Left ventricle myocardium superior (tissue), 1 donor: ENCODE measurements around the gene ZBTB4. TPM values are rescaled to one million over a fixed set of nuclear protein-coding genes. Genes with fewer than 3 reads are reported as not detected.

Experiments
- ATAC-seq: fragments of 200-7000 bp; cut with Tn5 transposase; one replicate; pipeline ENCODE4 v1.9.1; 2020; ENCODE audit warnings: mild to moderate bottlenecking, moderate library complexity
- DNase-seq: peaks from one replicate; pipeline ENCODE4 v3.0.0-alpha.2; 2020
- intact Hi-C: fragments of 100-400 bp; cut with micrococcal nuclease; formaldehyde crosslinking; loops from one replicate; pipeline ENCODE4 v1.11.0; 2022
- total RNA-seq: library from RNA; stranded (reverse); fragmentation: NEBNext Ultra II Directional; extraction: Animal tissue kit (Norgen Biotek cat#: 25700); gene quantifications from one replicate; pipeline ENCODE4 v1.2.1, GENCODE V29; 2021
- donor health status: DM: no; HTN: yes; CAD: no; lungs with severe emphysema.

ZBTB4 gene
- total RNA-seq, 1 donor from 2014 or later = 70.9 TPM

DNA sequence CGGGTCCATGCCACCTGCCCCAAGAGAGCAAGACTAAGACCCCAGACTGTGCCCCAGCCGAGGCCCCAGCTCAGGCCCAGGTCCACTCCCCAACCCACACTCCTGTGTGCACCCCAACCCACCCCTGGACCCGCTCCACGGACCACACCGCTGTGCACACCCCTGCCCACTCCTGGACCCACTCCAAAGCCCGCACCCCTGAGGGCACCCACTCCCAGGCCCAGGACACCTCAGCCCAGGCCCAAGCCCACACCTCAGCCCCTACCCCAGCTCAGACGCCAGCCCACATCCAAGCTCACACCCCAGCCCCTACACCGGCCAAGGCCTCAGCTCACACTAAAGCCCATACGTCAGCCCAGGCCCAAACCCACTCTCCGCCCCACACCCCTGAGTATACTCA lies 49.7 kb downstream of the ZBTB4 start:
- ATAC-seq (no peak), DNase-seq (no peak)
- intact Hi-C loops = no loop called here

DNA sequence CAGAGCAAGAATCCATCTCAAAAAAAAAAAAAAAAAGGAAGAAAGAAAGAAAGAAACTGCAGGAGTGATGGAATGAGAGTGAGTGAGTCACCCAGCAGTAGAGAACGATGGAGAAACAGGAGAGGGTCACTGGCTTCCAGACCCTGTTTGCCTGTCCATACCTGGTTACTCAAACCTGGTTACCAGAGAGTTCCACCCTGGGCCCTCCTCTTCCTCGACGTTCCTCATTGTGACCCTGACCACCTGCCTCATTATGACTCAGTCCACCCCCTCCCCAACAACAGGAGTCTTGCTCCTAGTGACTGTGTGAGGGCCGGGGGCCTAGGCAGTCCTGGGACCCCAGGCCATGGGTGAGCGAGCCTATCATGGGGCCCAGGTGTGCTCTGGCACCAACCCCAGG lies 50.9 kb downstream of the ZBTB4 start, which contains the start of gene SPEM3:
Gene SPEM3, plus strand, starts transcription at position 301 of the 400 bp plus-strand sequence. Its CDS starts 46 bp downstream, at position 347.
- intact Hi-C loops = no loop called here
- no peak for DNase-seq
- no peak for ATAC-seq

DNA sequence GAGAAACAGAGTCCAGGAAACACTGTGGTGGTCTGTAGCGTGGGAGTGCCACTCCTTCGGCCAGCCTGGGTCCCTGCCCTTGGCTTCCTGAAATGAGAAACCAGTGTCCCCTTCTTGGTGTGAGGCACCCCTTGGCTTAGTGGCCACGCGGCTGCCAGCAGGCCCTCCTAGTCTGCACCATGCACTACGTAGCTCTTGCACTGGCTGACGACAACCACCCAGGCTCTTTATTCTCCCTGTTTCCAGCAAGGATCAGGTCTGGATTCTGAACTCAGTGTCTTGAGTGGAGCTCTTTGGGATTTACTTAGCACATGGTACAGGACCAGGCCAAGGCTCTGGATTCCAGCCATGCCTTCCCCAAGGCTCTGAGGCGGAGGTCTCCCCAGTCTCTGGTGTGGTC lies 51.9 kb downstream of the ZBTB4 start:
- ATAC-seq (no peak), DNase-seq (no peak)
- intact Hi-C loops = no loop called here

DNA sequence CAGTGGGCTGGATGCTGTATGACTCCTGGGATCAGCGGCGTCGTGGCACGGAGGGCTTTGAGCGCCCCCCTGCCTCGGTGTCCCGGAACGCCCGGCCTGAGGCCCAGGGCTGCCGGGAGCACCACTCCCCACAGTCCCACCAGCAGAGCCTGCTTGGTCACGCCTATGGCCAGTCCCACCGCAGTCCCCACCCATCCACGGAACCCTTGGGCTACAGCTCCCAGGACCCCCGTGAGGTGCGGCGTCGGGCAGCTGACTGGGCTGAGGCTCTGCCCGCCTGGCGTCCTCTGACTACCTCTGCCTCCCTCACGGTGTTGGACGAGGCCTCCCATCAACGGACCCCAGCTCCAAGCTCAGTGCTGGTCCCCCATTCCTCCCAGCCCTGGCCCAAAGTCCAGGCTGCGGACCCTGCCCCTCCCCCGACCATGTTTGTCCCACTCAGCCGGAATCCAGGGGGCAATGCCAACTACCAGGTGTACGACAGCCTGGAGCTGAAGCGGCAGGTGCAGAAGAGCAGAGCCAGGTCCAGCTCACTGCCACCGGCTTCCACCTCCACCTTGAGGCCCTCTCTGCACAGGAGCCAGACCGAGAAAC lies 52.4 kb downstream of the ZBTB4 start:
- intact Hi-C loops = no loop called here
- DNase-seq = no peak
- ATAC-seq = no peak

DNA sequence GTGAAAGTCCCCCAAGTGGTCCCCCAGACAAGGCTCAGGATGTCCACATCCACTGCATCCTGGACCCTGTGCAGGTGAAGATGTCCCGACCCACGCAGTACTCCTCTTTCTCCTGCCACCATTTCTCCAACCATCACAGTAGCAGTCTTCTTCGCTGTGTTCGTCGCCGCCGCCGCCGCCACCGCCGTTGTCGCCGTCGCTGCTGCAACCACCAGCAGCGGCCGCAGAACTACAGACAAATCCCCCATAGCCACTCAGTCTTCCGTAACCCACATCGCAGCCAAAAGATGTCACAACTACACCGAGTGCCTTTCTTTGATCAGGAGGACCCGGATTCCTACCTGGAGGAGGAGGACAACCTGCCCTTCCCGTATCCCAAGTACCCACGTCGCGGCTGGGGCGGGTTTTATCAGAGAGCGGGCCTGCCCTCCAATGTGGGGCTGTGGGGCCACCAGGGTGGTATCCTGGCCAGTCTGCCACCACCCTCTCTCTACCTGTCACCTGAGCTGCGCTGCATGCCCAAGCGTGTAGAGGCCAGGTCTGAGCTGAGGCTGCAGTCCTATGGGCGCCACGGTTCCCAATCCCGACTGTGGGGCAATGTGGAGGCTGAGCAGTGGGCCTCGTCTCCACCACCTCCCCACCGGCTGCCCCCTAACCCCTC lies 53.1 kb downstream of the ZBTB4 start:
- ATAC-seq (no peak), DNase-seq (no peak)

DNA sequence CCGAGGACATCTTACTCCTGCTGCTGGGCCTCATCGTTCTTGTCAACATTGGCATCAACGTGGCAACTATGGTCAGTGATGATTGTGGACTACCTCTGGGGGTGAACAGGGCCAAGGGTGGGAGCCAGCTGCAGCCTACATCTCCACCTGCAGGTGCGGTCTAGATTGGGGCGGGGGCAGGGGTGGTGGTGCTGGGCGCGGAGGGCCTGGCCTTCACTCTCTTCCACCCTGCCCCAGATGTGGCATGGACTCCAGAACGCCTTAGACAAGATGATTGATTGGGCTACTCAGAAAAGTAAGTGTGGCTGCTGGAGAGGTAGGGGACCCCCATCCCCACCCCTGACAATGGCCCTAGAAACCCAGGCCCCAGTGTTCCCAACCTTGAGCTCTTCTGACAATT lies 53.7 kb downstream of the ZBTB4 start:
- DNase-seq = no peak
- ATAC-seq = no peak
- intact Hi-C loops = no loop called here

More for the DNA sequence above, 53.1 kb downstream of the ZBTB4 start:
- intact Hi-C loops = no loop called here

DNA sequence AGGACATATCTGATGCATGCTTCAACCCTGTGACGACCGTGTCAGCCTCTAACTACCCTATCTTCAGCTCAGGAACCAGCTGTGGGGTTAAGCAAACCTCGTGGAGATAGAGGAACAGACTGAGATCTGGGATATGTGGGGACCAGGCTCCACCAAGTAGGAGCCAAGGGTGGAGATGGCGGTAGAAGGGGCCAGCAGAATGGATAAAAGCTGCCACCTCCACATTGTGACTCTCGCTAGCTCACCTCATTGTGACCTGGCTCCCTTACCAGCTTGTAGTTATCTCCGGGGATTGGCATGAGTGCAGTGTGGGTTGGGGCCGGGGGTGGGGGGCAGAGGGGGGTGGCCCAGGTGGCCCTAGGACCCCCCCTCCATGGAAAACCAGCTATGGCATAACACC lies 54.1 kb downstream of the ZBTB4 start, which contains the start of gene SPEM2:
Gene SPEM2, plus strand, starts transcription at position 301 of the 400 bp plus-strand sequence. Its CDS starts 73 bp downstream, at position 374.
- ATAC-seq = no peak
- no peak for DNase-seq
- intact Hi-C loops = no loop called here

DNA sequence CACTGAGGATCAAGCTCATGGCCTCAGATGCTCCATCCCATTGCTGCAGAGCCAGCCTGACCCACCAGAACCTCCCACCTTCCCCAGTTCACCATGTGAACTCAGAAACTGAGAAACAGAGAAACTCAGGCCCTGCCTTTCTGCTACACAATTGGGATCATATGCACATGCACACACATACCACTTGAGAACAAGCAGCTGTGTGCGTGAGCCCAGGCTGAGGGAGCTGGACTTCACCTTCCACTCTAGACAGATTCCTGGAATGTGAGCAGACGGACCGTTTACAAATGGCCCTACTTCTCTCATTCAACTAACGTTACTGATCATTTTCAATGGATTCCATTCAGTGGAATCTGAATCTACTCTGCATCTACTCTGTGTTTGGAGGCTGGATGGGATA lies 55.8 kb downstream of the ZBTB4 start:
- ATAC-seq (no peak), DNase-seq (no peak)
- intact Hi-C loops = no loop called here

DNA sequence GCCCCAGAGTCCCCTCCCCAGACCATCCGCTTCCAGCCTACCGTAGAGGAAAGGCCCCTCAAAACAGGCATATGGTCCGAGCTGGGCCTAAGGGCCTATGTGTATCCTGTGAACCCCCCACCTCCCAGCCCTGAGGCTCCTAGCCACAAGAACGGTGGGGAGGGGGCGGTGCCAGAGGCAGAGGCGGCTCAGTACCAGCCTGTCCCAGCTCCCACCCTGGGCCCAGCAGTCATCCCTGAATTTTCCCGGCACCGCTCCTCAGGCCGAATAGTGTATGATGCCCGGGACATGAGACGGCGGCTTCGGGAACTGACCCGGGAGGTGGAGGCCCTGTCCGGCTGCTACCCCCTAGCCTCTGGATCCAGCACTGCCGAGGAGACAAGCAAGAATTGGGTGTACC lies 58.2 kb downstream of the ZBTB4 start:
- no peak for ATAC-seq
- DNase-seq = no peak

DNA sequence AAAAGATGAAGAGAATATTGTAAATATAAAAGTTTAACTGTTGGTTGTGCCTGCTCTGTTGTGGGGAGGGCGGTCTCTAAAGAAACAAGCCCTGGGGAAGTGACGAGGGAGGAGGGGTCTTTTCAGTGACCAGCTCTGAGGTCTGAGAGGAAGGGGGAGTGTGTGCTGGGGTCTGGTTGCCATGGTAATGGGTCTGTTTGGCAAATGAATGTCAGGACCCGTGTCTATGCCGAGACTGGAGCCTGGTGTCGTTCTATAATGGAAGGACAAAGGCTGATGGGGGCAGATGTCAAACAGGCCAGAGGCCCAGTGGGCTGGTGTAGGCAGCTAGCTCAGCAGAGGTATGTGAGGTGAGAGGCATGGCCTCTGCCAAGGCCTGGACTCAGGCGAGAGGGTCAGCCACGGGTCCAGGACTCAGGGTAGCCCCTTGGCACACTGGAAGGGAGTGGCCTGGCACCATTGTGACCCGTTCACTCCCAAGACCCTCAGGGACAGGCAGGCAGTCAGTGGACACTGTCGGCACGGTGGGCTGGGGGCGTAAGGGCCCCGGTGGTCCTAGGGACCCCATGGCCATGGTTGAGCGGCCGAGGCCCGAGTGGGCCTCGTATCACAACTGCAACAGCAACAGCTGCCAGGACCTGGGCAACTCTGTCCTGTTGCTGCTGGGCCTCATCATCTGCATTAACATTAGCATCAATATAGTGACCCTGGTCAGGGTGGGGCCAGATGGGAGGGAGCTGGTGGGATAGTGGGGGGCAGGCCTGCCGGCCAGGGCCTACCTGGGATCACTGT lies 59.4 kb downstream of the ZBTB4 start, which contains the start of gene SPEM1:
Gene SPEM1, plus strand, starts transcription at position 506 of the 792 bp plus-strand sequence. Its CDS starts 61 bp downstream, at position 567.
- intact Hi-C loops = no loop called here
- DNase-seq (no peak), ATAC-seq (no peak)

More for the DNA sequence above, 58.2 kb downstream of the ZBTB4 start:
- intact Hi-C loops = no loop called here

DNA sequence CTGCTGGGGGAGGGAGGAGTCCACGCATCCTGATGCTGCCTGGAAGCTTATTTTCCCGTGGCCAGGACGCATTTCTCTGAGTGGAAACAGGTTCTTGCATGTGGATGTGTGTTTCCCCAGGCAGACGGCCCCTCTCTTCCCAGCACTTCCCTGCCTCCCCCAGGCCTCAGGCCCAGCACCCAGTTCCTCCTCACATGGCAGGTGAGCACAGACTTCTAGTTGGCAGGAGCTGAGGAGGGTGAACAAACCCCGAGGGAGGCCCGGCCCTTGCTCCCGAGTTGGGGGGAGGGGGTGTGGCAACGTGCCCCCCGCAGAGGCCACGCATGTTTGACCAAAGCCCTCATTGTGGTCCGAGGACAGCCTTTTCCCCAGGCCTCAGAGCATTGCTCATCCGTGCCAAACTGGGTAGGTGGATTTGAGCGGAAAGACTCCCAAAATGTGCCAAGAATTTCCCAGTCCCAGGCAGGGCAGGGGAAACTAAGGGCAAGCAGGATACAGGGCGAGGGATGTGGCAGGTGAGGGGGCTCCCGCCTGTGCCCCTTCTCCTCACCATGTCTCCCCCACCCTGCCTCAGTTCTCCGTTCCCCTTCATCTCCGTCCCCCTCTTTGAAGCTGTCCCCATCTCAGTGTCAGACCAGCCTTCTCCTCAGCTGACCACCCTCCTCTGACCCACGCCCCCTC lies 60.8 kb downstream of the ZBTB4 start:
- DNase-seq (no peak), ATAC-seq (no peak)
- intact Hi-C loops = no loop called here

DNA sequence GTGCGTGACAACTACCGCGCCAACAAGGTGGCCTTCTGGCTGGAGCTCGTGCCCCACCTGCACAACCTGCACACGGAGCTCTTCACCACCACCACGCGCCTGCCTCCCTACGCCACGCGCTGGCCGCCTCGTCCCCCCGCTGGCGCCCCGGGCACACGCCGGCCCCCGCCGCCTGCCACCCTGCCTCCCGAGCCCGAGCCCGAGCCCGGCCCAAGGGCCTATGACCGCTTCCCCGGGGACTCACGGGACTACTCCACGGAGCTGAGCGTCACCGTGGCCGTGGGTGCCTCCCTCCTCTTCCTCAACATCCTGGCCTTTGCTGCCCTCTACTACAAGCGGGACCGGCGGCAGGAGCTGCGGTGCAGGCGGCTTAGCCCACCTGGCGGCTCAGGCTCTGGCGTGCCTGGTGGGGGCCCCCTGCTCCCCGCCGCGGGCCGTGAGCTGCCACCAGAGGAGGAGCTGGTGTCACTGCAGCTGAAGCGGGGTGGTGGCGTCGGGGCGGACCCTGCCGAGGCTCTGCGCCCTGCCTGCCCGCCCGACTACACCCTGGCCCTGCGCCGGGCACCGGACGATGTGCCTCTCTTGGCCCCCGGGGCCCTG lies 62.3 kb downstream of the ZBTB4 start:
- no peak for DNase-seq
- intact Hi-C loops = no loop called here
- no peak for ATAC-seq

DNA sequence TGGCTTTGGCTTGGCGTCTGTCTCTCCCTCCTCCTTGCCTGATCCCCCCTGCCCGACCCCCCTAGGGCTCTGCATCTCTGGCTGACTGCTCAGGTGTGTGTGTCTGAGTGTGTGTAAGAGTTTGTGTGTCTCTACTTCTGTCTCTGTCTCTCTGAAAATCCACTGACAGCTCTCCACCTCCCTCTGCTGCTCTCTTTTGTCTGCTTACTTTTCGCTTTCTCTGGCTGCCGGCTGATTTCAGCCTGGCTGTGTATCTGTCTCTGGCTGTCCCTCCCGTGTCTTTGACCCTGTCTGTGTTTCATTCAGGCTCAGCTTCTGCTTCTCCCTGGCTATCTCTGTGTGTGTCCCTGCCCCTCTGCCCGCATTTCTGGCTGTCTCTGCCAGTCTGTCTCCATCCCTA lies 63.1 kb downstream of the ZBTB4 start:
- intact Hi-C loops = no loop called here
- no peak for DNase-seq
- no peak for ATAC-seq

DNA sequence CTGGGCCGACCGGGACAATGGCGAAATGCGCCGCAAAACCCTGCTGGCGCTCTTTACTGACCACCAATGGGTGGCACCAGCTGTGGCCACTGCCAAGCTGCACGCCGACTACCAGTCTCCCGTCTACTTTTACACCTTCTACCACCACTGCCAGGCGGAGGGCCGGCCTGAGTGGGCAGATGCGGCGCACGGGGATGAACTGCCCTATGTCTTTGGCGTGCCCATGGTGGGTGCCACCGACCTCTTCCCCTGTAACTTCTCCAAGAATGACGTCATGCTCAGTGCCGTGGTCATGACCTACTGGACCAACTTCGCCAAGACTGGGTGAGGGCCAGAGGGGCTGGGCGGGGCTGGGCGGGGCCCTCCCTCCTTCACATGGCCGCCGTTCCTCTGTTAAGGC lies 63.6 kb downstream of the ZBTB4 start:
- intact Hi-C loops = no loop called here
- ATAC-seq = no peak
- no peak for DNase-seq

DNA sequence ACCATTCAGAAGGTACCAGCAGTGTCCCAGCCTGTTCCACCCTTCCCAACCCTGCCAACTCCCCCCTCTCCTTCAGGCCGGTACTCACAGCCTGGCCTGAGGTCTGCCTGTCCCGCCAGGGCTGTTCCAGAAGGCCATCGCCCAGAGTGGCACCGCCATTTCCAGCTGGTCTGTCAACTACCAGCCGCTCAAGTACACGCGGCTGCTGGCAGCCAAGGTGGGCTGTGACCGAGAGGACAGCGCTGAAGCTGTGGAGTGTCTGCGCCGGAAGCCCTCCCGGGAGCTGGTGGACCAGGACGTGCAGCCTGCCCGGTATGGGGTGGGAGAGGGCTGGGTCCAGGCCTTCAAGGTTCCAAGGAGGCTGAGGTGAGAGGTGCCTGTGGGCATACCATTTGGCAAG lies 64.6 kb downstream of the ZBTB4 start:
- no peak for ATAC-seq
- intact Hi-C loops = no loop called here
- no peak for DNase-seq

DNA sequence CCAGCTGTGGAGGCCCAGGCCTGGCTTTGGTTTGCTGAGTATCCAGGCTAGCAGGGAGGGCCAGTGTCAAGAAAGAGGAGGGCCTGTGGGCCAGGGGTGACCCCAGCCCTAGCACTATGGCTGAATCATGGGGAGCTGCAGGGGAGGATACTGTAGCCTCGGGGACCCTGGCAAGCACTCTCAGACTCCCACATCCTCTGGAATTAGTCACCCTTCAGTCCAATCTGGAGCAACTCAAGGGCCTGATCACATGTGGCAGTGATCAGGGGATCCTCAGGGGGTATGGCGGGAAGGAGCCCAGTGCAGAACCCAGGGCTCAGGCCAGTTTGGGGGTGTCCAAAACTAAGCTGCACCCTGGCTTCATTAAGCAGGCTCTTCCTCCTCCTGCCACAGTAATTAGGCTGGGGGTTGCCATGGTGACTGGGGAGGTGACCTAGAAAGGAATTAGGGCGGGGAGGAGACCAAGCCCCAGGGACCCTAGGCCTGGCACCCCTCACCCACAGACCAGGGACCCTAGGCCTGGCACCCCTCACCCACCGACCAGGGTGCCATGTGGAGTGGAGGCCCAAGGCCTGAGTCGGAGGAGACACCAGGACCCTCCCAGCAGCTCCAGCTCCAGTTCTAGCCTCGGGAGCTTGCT lies 66.0 kb downstream of the ZBTB4 start:
- intact Hi-C loops = no loop called here
- DNase-seq = no peak
- no peak for ATAC-seq

DNA sequence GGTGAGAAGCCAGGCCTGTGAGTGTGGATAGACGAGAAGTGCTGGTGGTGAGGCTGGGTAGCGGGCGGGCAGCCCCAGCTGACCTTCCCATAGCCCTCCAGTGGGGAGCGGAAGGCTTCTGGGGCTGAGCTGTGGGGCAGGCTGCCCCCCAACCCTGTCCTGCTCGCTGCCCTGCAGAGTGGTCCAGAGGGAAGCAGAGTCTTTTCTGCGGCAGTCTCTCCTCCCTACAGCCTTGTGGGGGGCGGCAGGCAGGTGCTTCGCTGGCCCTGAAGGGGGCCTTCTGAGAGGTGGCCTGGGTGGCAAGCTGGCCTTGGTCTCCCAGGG lies 68.0 kb downstream of the ZBTB4 start:
- no peak for DNase-seq
- intact Hi-C loops = no loop called here
- ATAC-seq = no peak

DNA sequence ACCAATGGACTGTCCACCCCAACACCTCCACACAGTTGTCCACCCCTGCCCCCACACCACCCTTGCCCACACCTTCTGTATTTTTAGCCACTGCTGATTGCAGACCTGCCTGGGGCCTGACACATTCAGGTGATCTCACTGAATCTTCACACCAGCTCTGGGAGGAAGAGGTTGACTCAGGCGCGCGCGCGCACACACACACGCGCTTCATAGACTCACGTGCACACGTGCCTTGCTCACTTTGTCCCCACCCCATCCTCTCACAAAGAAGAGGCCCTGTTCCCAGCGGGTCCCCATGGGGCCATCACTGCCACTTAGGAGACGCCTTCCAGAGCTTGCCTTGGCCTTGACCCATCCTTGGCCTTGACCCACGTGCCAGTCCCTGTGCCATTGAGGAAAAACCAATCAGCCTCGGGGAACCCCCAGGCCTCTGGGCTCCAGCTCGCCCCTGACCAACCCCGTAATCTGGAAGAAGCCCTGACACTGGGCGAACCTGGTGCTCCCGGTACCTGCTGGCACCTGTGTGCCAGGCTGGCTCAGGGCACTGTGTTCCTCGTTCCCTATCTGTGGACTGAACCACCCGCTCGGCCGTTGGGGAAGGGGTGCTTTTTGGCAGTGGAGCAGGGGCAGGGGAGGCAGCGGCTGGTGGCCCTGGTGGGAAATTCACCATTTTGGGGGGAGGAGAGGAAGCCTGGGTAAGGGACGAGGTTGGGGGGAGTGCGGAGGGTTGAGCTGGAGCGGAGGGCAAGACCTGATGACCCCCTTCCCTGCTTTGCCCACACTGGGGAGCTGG lies 68.6 kb downstream of the ZBTB4 start:
- no peak for DNase-seq
- no peak for ATAC-seq
- intact Hi-C loops = no loop called here
